ENCODE data around the gene APOBEC3B. TPM values are rescaled to one million over a fixed set of nuclear protein-coding genes. Genes with fewer than 3 reads are reported as not detected.

Gene APOBEC3B
- total and polyA plus RNA-seq, 9 of the 15 experiments (the other 6 are each of a cell fraction or from before 2014, with no cell fraction given) = 5.9 to 166 (median 43.2) TPM

DNA sequence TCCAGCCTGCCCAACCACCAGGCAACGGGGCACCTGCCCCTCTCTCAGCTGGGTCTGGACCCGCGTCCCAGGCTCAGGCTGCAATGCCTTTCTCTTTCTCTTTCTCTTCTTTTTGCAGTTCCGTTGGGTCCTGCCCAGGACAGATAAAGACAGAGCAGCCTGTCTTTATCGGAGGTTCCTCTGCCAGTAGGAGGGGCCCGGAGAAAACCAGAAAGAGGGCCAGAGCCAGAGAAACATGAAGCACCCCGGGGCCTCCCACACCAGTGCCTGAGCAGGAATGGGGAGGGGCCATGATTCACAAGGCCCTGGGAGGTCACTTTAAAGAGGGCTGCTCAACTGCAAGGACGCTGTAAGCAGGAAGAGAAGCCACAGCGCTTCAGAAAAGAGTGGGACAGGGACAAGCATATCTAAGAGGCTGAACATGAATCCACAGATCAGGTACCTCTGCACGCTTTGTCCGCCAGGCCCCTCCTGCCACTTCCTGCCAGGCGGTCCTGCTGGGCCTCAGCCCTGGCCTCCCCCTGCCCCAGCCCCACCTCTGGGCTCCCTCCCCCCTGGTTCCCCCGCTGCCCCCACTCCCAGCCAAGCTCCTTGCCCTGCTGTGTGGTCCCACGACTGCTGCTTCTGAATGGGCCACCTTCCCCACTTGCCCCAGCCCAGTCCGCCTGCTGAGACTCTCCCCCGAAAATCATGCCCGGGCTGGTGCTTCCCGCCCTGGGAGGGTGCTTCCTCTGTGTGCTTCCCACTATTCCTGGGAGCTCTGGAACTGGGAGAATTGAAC, 32.0 kb downstream of the APOBEC3B start, which contains the start of gene APOBEC3C (continued):
- TF ChIP-seq, protein P1, sequence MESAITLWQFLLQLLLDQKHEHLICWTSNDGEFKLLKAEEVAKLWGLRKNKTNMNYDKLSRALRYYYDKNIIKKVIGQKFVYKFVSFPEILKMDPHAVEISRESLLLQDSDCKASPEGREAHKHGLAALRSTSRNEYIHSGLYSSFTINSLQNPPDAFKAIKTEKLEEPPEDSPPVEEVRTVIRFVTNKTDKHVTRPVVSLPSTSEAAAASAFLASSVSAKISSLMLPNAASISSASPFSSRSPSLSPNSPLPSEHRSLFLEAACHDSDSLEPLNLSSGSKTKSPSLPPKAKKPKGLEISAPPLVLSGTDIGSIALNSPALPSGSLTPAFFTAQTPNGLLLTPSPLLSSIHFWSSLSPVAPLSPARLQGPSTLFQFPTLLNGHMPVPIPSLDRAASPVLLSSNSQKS (CRISPR knock-in tag; IDR thresholded peaks at IDR 0.05) = no peak
- peak in 2 of 3 experiments; percentile 70 to 76 for TF ChIP-seq YY1 (IDR thresholded peaks at IDR 0.05; ENCODE audit: borderline replicate concordance in 1 of 3, control insufficient read depth in 1 of 3, extremely low read depth in 1 of 3, insufficient read depth in 3 of 3, insufficient read length in 1 of 3, insufficient replicate concordance in 2 of 3, low read depth in 1 of 3, low read length in 2 of 3)
- TF ChIP-seq, protein P2, sequence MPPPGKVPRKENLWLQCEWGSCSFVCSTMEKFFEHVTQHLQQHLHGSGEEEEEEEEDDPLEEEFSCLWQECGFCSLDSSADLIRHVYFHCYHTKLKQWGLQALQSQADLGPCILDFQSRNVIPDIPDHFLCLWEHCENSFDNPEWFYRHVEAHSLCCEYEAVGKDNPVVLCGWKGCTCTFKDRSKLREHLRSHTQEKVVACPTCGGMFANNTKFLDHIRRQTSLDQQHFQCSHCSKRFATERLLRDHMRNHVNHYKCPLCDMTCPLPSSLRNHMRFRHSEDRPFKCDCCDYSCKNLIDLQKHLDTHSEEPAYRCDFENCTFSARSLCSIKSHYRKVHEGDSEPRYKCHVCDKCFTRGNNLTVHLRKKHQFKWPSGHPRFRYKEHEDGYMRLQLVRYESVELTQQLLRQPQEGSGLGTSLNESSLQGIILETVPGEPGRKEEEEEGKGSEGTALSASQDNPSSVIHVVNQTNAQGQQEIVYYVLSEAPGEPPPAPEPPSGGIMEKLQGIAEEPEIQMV (tag; conservative IDR thresholded peaks at IDR 0.05; ENCODE audit: low read depth) = no peak
- TF ChIP-seq EWSR1 (IDR thresholded peaks at IDR 0.05; ENCODE audit: borderline replicate concordance, low read depth, partially characterized antibody) = no peak
- peak; percentile 12; the same call in 1 of the 2 replicates for TF ChIP-seq BHLHE40 (IDR thresholded peaks at IDR 0.05; ENCODE audit: low read length)
- no peak for TF ChIP-seq ZNF146 (CRISPR knock-in tag; IDR thresholded peaks at IDR 0.05; ENCODE audit: unreplicated experiment)
- peak; percentile 46; the same call in 1 of the 2 replicates for TF ChIP-seq CBX1 (IDR thresholded peaks at IDR 0.05; ENCODE audit: low read depth)
- peak; percentile 73 for TF ChIP-seq SUPT5H (IDR thresholded peaks at IDR 0.05)
- peak; percentile 78 for TF ChIP-seq ZFX (CRISPR knock-in tag; IDR thresholded peaks at IDR 0.05)
- TF ChIP-seq ATF7 (IDR thresholded peaks at IDR 0.05) = peak; percentile 57
- TF ChIP-seq TEAD2 (tag; IDR thresholded peaks at IDR 0.05) = no peak
- no peak for TF ChIP-seq ZNF76 (CRISPR knock-in tag; IDR thresholded peaks at IDR 0.05; ENCODE audit: borderline replicate concordance)
- TF ChIP-seq NR2C2 (CRISPR knock-in tag; IDR thresholded peaks at IDR 0.05) = no peak
- no peak for TF ChIP-seq NR2C2 (tag; IDR thresholded peaks at IDR 0.05)
- no peak for TF ChIP-seq NR4A1 (CRISPR knock-in tag; IDR thresholded peaks at IDR 0.05)
- no peak for TF ChIP-seq NR4A1 (tag; IDR thresholded peaks at IDR 0.05)
- TF ChIP-seq, protein P3, sequence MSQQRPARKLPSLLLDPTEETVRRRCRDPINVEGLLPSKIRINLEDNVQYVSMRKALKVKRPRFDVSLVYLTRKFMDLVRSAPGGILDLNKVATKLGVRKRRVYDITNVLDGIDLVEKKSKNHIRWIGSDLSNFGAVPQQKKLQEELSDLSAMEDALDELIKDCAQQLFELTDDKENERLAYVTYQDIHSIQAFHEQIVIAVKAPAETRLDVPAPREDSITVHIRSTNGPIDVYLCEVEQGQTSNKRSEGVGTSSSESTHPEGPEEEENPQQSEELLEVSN (IDR thresholded peaks at IDR 0.05; ENCODE audit: borderline replicate concordance in 1 of 2, extremely low read depth in 1 of 2, insufficient read depth in 1 of 2, insufficient read length in 1 of 2, low read depth in 1 of 2, low read length in 1 of 2, poor library complexity in 1 of 2, severe bottlenecking in 1 of 2) = no peak
- TF ChIP-seq RBFOX2 (IDR thresholded peaks at IDR 0.05; ENCODE audit: low read depth, low read length) = peak; percentile 69
- TF ChIP-seq, protein P4, sequence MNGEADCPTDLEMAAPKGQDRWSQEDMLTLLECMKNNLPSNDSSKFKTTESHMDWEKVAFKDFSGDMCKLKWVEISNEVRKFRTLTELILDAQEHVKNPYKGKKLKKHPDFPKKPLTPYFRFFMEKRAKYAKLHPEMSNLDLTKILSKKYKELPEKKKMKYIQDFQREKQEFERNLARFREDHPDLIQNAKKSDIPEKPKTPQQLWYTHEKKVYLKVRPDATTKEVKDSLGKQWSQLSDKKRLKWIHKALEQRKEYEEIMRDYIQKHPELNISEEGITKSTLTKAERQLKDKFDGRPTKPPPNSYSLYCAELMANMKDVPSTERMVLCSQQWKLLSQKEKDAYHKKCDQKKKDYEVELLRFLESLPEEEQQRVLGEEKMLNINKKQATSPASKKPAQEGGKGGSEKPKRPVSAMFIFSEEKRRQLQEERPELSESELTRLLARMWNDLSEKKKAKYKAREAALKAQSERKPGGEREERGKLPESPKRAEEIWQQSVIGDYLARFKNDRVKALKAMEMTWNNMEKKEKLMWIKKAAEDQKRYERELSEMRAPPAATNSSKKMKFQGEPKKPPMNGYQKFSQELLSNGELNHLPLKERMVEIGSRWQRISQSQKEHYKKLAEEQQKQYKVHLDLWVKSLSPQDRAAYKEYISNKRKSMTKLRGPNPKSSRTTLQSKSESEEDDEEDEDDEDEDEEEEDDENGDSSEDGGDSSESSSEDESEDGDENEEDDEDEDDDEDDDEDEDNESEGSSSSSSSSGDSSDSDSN (IDR thresholded peaks at IDR 0.05; ENCODE audit: borderline replicate concordance in 1 of 2, low read depth in 2 of 2, low read length in 2 of 2) = peak in 1 of 2 experiments; percentile 42; a peak in 1 of 4 replicates
- no peak for TF ChIP-seq HMGN3 (IDR thresholded peaks at IDR 0.05; ENCODE audit: borderline replicate concordance, extremely low read depth, insufficient read length, low read depth, low read length)

All from K562 (cell line).